ENCODE data around the gene ETV3L. TPM values are rescaled to one million over a fixed set of nuclear protein-coding genes. Genes with fewer than 3 reads are reported as not detected.

The ETV3L gene
- total and polyA plus RNA-seq, 2 donors from 2014 or later: not detected

DNA sequence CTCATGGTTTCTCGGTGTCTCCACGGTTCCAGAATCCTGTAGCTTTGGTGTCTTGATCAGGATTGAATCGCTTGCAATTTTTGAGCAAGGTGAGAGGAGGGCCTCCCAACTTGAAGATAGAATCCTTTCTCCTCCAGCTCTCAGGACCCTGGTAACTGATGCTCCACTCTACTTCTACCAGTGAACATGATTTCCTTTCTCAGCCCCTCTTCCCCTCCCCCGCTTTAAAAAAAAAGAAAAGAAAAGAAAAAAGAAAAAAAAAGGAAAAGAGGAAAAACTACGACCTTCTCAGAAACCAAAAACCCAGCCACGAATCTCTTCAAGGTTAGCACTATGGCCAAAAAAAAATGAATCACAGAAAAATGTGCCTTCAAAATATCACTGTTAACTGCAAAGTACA lies 55.3 kb downstream of the ETV3L start:
- H3K27ac ChIP-seq (ENCODE audit: low read depth in 2 of 2, low read length in 2 of 2): no peak overlapping the region
- no peak for FAIRE-seq
- no peaks in the 10 kb centered on the region for H3K36me3 ChIP-seq (ENCODE audit: control insufficient read depth in 2 of 3, insufficient read depth in 3 of 3, low read length in 3 of 3)
- H3K4me1 ChIP-seq (ENCODE audit: control insufficient read depth in 2 of 3, insufficient read depth in 2 of 3, low read depth in 1 of 3, low read length in 3 of 3): peaks cover 3 to 29% (median 11%) of the 10 kb centered on the region in 3 donors
- TF ChIP-seq, protein P1, sequence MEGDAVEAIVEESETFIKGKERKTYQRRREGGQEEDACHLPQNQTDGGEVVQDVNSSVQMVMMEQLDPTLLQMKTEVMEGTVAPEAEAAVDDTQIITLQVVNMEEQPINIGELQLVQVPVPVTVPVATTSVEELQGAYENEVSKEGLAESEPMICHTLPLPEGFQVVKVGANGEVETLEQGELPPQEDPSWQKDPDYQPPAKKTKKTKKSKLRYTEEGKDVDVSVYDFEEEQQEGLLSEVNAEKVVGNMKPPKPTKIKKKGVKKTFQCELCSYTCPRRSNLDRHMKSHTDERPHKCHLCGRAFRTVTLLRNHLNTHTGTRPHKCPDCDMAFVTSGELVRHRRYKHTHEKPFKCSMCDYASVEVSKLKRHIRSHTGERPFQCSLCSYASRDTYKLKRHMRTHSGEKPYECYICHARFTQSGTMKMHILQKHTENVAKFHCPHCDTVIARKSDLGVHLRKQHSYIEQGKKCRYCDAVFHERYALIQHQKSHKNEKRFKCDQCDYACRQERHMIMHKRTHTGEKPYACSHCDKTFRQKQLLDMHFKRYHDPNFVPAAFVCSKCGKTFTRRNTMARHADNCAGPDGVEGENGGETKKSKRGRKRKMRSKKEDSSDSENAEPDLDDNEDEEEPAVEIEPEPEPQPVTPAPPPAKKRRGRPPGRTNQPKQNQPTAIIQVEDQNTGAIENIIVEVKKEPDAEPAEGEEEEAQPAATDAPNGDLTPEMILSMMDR (IDR thresholded peaks at IDR 0.05; ENCODE audit: borderline replicate concordance, extremely low read depth, insufficient read depth): no peak
- peak overlapping the region; percentile 71 to 86 (median 85) for H3K4me3 ChIP-seq (ENCODE audit: low read length in 3 of 3)
- peak overlapping the region; percentile 15 to 84 (median 46) for H3K9ac ChIP-seq (ENCODE audit: low read length in 3 of 3)
- H3K27me3 ChIP-seq (ENCODE audit: control insufficient read depth, insufficient read depth, low read length): no peaks in the 10 kb centered on the region
- no peaks in the 10 kb centered on the region for H3K9me3 ChIP-seq (ENCODE audit: control insufficient read depth in 2 of 3, insufficient read depth in 1 of 3, low read length in 3 of 3)
- peak in 1 of 5 donors; percentile 14 for DNase-seq
- intact Hi-C loops (cut with DNase I): no loop called here

DNA sequence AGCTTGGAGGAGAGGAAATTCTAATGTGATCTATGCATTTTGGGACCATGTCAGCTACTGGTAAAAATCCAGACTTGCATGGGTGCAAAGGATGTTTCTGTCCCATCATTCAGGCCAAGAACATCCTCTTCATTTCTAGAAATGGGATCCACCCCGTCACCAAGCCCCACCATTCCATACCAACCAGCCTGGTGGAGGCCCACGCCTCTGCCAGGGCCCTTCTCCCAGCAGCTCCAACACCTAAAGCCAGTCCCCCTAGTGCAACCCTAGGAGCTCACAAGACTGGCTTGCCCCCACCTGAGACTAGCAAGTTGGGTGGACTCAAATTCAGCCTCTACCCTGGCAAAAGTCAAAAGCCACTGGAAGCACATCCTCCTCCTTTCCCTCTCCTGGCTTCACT lies 55.9 kb downstream of the ETV3L start:
- H3K9me3 ChIP-seq (ENCODE audit: control insufficient read depth in 2 of 3, insufficient read depth in 1 of 3, low read length in 3 of 3): no peaks in the 10 kb centered on the region
- peaks cover 3 to 29% (median 11%) of the 10 kb centered on the region in 3 donors for H3K4me1 ChIP-seq (ENCODE audit: control insufficient read depth in 2 of 3, insufficient read depth in 2 of 3, low read depth in 1 of 3, low read length in 3 of 3)
- no peaks in the 10 kb centered on the region for H3K36me3 ChIP-seq (ENCODE audit: control insufficient read depth in 2 of 3, insufficient read depth in 3 of 3, low read length in 3 of 3)
- H3K27ac ChIP-seq (ENCODE audit: low read depth in 2 of 2, low read length in 2 of 2): no peak overlapping the region
- H3K4me3 ChIP-seq (ENCODE audit: low read length in 3 of 3): peak overlapping the region; percentile 45 to 86 (median 71)
- H3K27me3 ChIP-seq (ENCODE audit: control insufficient read depth, insufficient read depth, low read length): no peaks in the 10 kb centered on the region
- TF ChIP-seq, protein P1 (IDR thresholded peaks at IDR 0.05; ENCODE audit: borderline replicate concordance, extremely low read depth, insufficient read depth): no peak
- H3K9ac ChIP-seq (ENCODE audit: low read length in 3 of 3): peak overlapping the region in 2 of 3 donors; percentile 2 to 84
- DNase-seq (no peak), FAIRE-seq (no peak)
- intact Hi-C loops (cut with DNase I): no loop called here

DNA sequence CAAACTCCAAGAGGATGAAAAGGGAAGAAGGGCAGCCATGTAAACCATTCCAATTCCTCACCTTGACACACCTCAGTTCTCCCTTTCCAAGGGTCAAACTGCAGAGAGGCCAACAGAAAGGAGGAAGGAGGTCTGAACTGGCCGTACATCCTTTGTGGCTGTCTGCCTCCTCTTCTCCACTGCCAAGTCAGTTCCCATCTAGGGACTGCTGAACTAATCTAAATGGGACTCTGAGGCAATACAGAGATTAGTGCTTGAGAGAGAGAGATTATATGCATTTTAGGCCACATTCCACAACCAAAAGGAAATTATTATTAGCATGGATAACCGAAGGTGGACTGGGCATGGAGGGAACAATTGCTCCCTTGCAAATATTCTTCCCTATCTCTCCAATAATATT lies 56.8 kb downstream of the ETV3L start:
- Histone ChIP-seq H3K36me3 (ENCODE audit: control insufficient read depth in 2 of 3, insufficient read depth in 3 of 3, low read length in 3 of 3) (no peaks in the 10 kb centered on the region), H3K9ac (ENCODE audit: low read length in 3 of 3) (no peak overlapping the region), H3K27ac (ENCODE audit: low read depth in 2 of 2, low read length in 2 of 2) (no peak overlapping the region), H3K4me1 (ENCODE audit: control insufficient read depth in 2 of 3, insufficient read depth in 2 of 3, low read depth in 1 of 3, low read length in 3 of 3) (peaks cover 3 to 29% (median 11%) of the 10 kb centered on the region in 3 donors), H3K4me3 (ENCODE audit: low read length in 3 of 3) (peak overlapping the region in 2 of 3 donors; percentile 43 to 86), H3K27me3 (ENCODE audit: control insufficient read depth, insufficient read depth, low read length) (no peaks in the 10 kb centered on the region), H3K9me3 (ENCODE audit: control insufficient read depth in 2 of 3, insufficient read depth in 1 of 3, low read length in 3 of 3) (no peaks in the 10 kb centered on the region)
- FAIRE-seq (no peak), DNase-seq (no peak)
- TF ChIP-seq, protein P1 (IDR thresholded peaks at IDR 0.05; ENCODE audit: borderline replicate concordance, extremely low read depth, insufficient read depth): no peak
- intact Hi-C loops (cut with DNase I): no loop called here

Other genes with a start within 250 kb of the ETV3L start
- 0.35 TPM for gene INSRR, start 240.7 kb downstream of the ETV3L start, total RNA-seq
- gene INSRR, start 240.7 kb downstream of the ETV3L start, polyA plus RNA-seq (ENCODE audit: insufficient read depth, low read depth, low replicate concordance): 2.4 TPM
- 1.0 TPM for gene NTRK1, start 238.9 kb downstream of the ETV3L start, total RNA-seq
- 1.3 TPM for gene NTRK1, start 238.9 kb downstream of the ETV3L start, polyA plus RNA-seq (ENCODE audit: insufficient read depth, low read depth, low replicate concordance)
- gene PEAR1, start 206.1 kb downstream of the ETV3L start, total RNA-seq: 17.2 TPM
- gene PEAR1, start 206.1 kb downstream of the ETV3L start, polyA plus RNA-seq (ENCODE audit: insufficient read depth, low read depth, low replicate concordance): 4.5 TPM
- gene LRRC71, start 179.2 kb downstream of the ETV3L start, total RNA-seq: 0.50 TPM
- gene LRRC71, start 179.2 kb downstream of the ETV3L start, polyA plus RNA-seq (ENCODE audit: insufficient read depth, low read depth, low replicate concordance): 0.19 TPM
- gene ARHGEF11, start 54.1 kb downstream of the ETV3L start, total RNA-seq: 36.4 TPM
- 8.8 TPM for gene ARHGEF11, start 54.1 kb downstream of the ETV3L start, polyA plus RNA-seq (ENCODE audit: insufficient read depth, low read depth, low replicate concordance)
- gene ETV3, start 38.6 kb upstream of the ETV3L start, total RNA-seq: 24.8 TPM
- gene ETV3, start 38.6 kb upstream of the ETV3L start, polyA plus RNA-seq (ENCODE audit: insufficient read depth, low read depth, low replicate concordance): 3.5 TPM

Measured in kidney (tissue), 14 donors.